ENCODE data around the gene TARS1. TPM values are rescaled to one million over a fixed set of nuclear protein-coding genes. Genes with fewer than 3 reads are reported as not detected.

Gene TARS1
- 173 TPM for total RNA-seq (ENCODE audit: unreplicated experiment)
- long read RNA-seq, full-length matches to known transcripts = 70 of 74 reads
- long read RNA-seq, partial matches to known transcripts = 2 of 74 reads
- long read RNA-seq, other reads (novel, unspliced or antisense) = 2 of 74 reads

- peaks cover 3% of the 10 kb centered on the region for H3K9me3 Mint-ChIP-seq (ENCODE audit: unreplicated experiment)
- H3K4me1 Mint-ChIP-seq (ENCODE audit: low read depth, unreplicated experiment) = peaks cover 17% of the 10 kb centered on the region
- H3K27ac Mint-ChIP-seq (ENCODE audit: unreplicated experiment) = no peak within 1 kb of the TSS
- no peaks in the 10 kb centered on the region for H3K27me3 Mint-ChIP-seq (ENCODE audit: unreplicated experiment)
- no peak for TF ChIP-seq CTCF (IDR thresholded peaks at IDR 0.05; ENCODE audit: partially characterized antibody, unreplicated experiment)
- no peaks in the 10 kb centered on the region for H3K36me3 Mint-ChIP-seq (ENCODE audit: unreplicated experiment)
- DNase-seq = peak; percentile 98
- no peak within 1 kb of the TSS for H3K4me3 Mint-ChIP-seq (ENCODE audit: unreplicated experiment)
Measured at GRCh38 chr5:33440482-33441240, at the start of gene TARS1. Gene TARS1, plus strand, starts transcription at chr5:33440965. Its CDS starts 122 bp downstream, at chr5:33441087.

- H3K4me3 Mint-ChIP-seq (ENCODE audit: unreplicated experiment) = no peak overlapping the region
- H3K4me1 Mint-ChIP-seq (ENCODE audit: low read depth, unreplicated experiment) = no peaks in the 10 kb centered on the region
- H3K36me3 Mint-ChIP-seq (ENCODE audit: unreplicated experiment) = no peaks in the 10 kb centered on the region
- no peak for DNase-seq
- no peak for TF ChIP-seq CTCF (IDR thresholded peaks at IDR 0.05; ENCODE audit: partially characterized antibody, unreplicated experiment)
- peaks cover 4% of the 10 kb centered on the region for H3K27me3 Mint-ChIP-seq (ENCODE audit: unreplicated experiment)
- H3K9me3 Mint-ChIP-seq (ENCODE audit: unreplicated experiment) = peaks cover 6% of the 10 kb centered on the region
- no peak overlapping the region for H3K27ac Mint-ChIP-seq (ENCODE audit: unreplicated experiment)
Measured at GRCh38 chr5:33398501-33398900, 42.3 kb upstream of the TARS1 start.

GRCh38 chr5:33400675-33401074, 40.1 kb upstream of the TARS1 start:
- H3K4me1 Mint-ChIP-seq (ENCODE audit: low read depth, unreplicated experiment) = no peaks in the 10 kb centered on the region
- no peak overlapping the region for H3K27ac Mint-ChIP-seq (ENCODE audit: unreplicated experiment)

GRCh38 chr5:33401482-33402390, 39.0 kb upstream of the TARS1 start:
- TF ChIP-seq CTCF (IDR thresholded peaks at IDR 0.05; ENCODE audit: partially characterized antibody, unreplicated experiment) = no peak
- Mint-ChIP-seq H3K27me3 (ENCODE audit: unreplicated experiment) (no peaks in the 10 kb centered on the region), H3K27ac (ENCODE audit: unreplicated experiment) (no peak overlapping the region), H3K9me3 (ENCODE audit: unreplicated experiment) (no peaks in the 10 kb centered on the region), H3K36me3 (ENCODE audit: unreplicated experiment) (no peaks in the 10 kb centered on the region), H3K4me3 (ENCODE audit: unreplicated experiment) (no peak overlapping the region), H3K4me1 (ENCODE audit: low read depth, unreplicated experiment) (no peaks in the 10 kb centered on the region)
- DNase-seq = no peak

More at GRCh38 chr5:33400675-33401074, 40.1 kb upstream of the TARS1 start:
- peaks cover 2% of the 10 kb centered on the region for H3K9me3 Mint-ChIP-seq (ENCODE audit: unreplicated experiment)
- H3K36me3 Mint-ChIP-seq (ENCODE audit: unreplicated experiment) = no peaks in the 10 kb centered on the region
- no peak overlapping the region for H3K4me3 Mint-ChIP-seq (ENCODE audit: unreplicated experiment)
- no peak for DNase-seq
- no peak for TF ChIP-seq CTCF (IDR thresholded peaks at IDR 0.05; ENCODE audit: partially characterized antibody, unreplicated experiment)
- H3K27me3 Mint-ChIP-seq (ENCODE audit: unreplicated experiment) = no peaks in the 10 kb centered on the region
